Osteocyte (in vitro differentiated cells): ENCODE results near the gene PDE4B. TPM values are rescaled to one million over a fixed set of nuclear protein-coding genes. Genes with fewer than 3 reads are reported as not detected.
A peak's percentile ranks its signal among the peaks of the same experiment; 100 is the strongest.

Experiments
- DNase-seq: peaks from one replicate; pipeline ENCODE4 v3.0.0; 2021; ENCODE audit warnings: mixed read lengths; ENCODE audit not compliant: unreplicated experiment; ENCODE audit errors: extremely low spot score
- H3K27ac Mint-ChIP-seq: one replicate; pipeline ENCODE4 v1.8.0; 2021; ENCODE audit warnings: mild to moderate bottlenecking, mixed read lengths; ENCODE audit not compliant: unreplicated experiment
- H3K27me3 Mint-ChIP-seq: one replicate; pipeline ENCODE4 v1.8.0; 2021; ENCODE audit warnings: mixed read lengths; ENCODE audit not compliant: unreplicated experiment
- H3K36me3 Mint-ChIP-seq: one replicate; pipeline ENCODE4 v1.8.0; 2021; ENCODE audit warnings: mixed read lengths; ENCODE audit not compliant: unreplicated experiment
- H3K4me1 Mint-ChIP-seq: one replicate; pipeline ENCODE4 v1.8.0; 2021; ENCODE audit warnings: mixed read lengths; ENCODE audit not compliant: unreplicated experiment
- H3K4me3 Mint-ChIP-seq: one replicate; pipeline ENCODE4 v1.8.0; 2021; ENCODE audit warnings: mild to moderate bottlenecking, moderate library complexity, mixed read lengths; ENCODE audit not compliant: unreplicated experiment
- H3K9me3 Mint-ChIP-seq: one replicate; pipeline ENCODE4 v1.8.0; 2021; ENCODE audit warnings: mixed read lengths; ENCODE audit not compliant: unreplicated experiment
- total RNA-seq: library from RNA; stranded (reverse); gene quantifications from 2 replicates; pipeline ENCODE4 v1.2.1, GENCODE V29; 2021
- TF ChIP-seq, protein P1 (sequence below): fragments of 200-600 bp; sonication (generic); IDR thresholded peaks from 2 replicates; pipeline ENCODE4 v1.5.0; 2021; ENCODE audit warnings: antibody characterized with exemption, mild to moderate bottlenecking, moderate library complexity

The PDE4B gene
- total RNA-seq, 1 donor from 2014 or later, result 53.1 TPM

DNA sequence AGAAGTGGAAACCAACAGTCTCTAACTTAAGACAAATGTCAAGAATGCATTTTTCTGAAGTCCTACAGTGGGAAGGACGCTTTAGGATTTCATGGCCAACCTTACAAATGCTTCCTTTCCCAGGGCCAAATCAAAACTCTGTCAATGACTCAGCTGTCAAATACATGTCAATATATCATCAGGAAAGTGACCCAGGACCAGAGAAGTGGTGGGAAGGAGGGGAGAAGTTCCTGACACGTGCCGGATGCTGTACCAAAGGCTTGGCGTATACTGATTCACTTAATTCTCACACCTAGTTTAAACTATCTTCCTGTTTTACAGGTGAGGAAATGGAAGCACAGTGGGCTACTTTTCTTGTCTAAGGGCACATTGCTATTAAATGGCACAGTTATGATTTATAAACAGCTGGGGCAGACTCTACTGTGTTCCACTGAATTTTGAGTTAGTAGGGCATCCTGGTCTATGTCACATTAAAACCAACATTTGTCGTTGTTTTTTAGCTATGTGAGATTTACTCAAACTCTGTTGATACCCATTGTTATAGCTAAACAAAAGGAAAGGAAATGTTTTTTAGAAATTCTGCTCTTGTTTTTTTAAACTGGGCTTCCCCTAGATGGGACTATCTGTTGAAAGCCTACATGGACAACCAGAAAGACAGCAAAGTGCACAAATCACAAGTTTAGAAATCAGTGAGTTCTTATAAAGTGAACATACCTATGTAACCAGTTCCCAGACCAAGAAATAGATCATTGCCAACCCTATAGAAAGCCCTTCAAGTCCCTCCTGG lies 533.1 kb downstream of the PDE4B start:
- H3K4me3 Mint-ChIP-seq, result peak overlapping the region; percentile 10
- TF ChIP-seq, protein P1, sequence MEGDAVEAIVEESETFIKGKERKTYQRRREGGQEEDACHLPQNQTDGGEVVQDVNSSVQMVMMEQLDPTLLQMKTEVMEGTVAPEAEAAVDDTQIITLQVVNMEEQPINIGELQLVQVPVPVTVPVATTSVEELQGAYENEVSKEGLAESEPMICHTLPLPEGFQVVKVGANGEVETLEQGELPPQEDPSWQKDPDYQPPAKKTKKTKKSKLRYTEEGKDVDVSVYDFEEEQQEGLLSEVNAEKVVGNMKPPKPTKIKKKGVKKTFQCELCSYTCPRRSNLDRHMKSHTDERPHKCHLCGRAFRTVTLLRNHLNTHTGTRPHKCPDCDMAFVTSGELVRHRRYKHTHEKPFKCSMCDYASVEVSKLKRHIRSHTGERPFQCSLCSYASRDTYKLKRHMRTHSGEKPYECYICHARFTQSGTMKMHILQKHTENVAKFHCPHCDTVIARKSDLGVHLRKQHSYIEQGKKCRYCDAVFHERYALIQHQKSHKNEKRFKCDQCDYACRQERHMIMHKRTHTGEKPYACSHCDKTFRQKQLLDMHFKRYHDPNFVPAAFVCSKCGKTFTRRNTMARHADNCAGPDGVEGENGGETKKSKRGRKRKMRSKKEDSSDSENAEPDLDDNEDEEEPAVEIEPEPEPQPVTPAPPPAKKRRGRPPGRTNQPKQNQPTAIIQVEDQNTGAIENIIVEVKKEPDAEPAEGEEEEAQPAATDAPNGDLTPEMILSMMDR, result no peak
- peaks cover 55% of the 10 kb centered on the region for H3K4me1 Mint-ChIP-seq

DNA sequence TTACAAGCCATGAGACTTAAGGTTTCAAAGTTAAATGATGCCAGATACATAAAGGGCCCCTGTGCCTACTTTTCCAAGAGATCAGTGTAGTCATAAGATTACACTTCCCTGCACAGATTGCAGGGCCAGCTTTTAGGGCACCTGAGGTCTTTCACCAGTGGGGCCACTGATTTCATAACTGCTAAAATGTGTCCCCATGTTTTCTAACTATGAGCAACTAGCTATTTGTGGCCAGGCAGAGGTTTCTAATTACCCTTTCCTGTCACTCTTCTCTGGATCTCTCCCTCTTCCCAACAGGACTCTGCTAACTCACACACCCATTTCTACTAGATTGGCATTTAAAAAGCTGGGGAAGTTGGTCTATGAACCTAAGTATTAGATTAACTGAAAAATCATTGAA lies 534.2 kb downstream of the PDE4B start:
- H3K27me3 Mint-ChIP-seq, result no peaks in the 10 kb centered on the region
- no peaks in the 10 kb centered on the region for H3K9me3 Mint-ChIP-seq
- no peak overlapping the region for H3K4me3 Mint-ChIP-seq
- TF ChIP-seq, protein P1, result no peak
- H3K36me3 Mint-ChIP-seq, result peaks cover 2% of the 10 kb centered on the region
- peak overlapping the region; percentile 37 for H3K27ac Mint-ChIP-seq
- H3K4me1 Mint-ChIP-seq, result peaks cover 65% of the 10 kb centered on the region
- no peak for DNase-seq

More for the DNA sequence above, 533.1 kb downstream of the PDE4B start:
- H3K9me3 Mint-ChIP-seq, result no peaks in the 10 kb centered on the region
- peaks cover 4% of the 10 kb centered on the region for H3K36me3 Mint-ChIP-seq
- no peak for DNase-seq
- H3K27ac Mint-ChIP-seq, result peak overlapping the region; percentile 91
- H3K27me3 Mint-ChIP-seq, result no peaks in the 10 kb centered on the region

DNA sequence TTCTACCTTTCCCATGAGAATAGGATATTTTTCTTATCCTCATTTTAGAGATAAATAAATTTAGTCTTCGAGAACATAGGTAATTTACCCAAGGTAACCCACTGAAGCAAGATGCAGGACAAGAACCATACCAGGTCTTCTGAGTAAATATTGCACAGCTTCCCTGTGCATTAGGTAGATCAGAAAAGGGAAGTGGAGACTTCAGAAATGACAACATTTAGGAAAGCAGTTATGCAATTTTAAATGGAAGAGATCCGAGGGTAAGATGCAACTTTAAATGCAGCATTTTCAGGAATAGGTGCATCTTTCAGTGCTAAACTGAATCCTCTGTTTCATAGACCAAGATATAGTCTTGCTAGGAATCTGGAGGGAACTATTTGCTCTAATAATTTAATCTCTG lies 534.9 kb downstream of the PDE4B start:
- Mint-ChIP-seq H3K4me1 (peaks cover 69% of the 10 kb centered on the region), H3K27me3 (no peaks in the 10 kb centered on the region), H3K4me3 (no peak overlapping the region), H3K36me3 (no peaks in the 10 kb centered on the region), H3K9me3 (no peaks in the 10 kb centered on the region), H3K27ac (no peak overlapping the region)
- no peak for DNase-seq
- TF ChIP-seq, protein P1, result no peak

DNA sequence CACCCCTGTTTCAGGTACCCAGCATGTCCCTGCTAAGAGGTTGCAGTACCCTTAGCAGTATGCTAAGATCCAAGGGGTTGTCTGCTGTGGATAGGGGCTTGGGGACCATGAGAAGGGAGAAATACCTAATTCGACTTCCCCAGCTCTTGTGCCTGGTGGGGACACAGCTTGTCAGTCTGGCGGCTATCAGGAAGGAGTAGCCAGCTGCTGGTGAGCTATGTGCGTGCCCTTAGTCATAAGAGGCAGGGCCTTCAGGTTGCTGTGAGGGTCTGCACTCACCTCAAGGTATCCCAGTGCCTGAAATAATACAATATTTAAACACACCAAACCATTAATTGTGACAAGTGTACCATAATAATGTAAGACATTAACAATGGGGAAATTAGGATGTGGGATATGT lies 536.2 kb downstream of the PDE4B start:
- H3K4me1 Mint-ChIP-seq, result peaks cover 65% of the 10 kb centered on the region
- H3K27ac Mint-ChIP-seq, result no peak overlapping the region
- DNase-seq, result no peak
- H3K27me3 Mint-ChIP-seq, result no peaks in the 10 kb centered on the region
- H3K4me3 Mint-ChIP-seq, result no peak overlapping the region
- TF ChIP-seq, protein P1, result no peak
- no peaks in the 10 kb centered on the region for H3K9me3 Mint-ChIP-seq
- H3K36me3 Mint-ChIP-seq, result peaks cover 10% of the 10 kb centered on the region

DNA sequence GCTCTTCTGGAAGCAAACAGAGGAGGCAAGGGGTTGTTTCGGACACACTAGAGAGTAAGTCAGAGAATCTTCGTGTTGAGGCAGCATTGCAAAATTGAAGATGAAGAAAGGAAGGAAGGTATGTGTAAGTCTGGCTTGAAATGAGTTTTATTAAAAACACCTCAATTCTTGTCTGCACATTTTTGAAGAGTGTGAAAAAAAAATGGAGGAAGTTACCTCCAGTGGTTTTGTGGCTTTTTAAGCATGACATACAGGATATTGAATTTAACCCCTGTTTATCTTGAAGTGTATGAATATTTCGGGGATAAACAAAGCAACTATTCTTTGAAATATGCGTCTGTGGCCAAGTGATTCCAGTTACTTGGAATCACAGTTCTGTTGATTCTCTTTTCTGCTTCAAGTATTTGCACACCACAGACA lies 538.0 kb downstream of the PDE4B start:
- Mint-ChIP-seq H3K27ac (peak overlapping the region; percentile 94), H3K27me3 (no peaks in the 10 kb centered on the region), H3K4me1 (peaks cover 63% of the 10 kb centered on the region), H3K4me3 (peak overlapping the region; percentile 66), H3K9me3 (no peaks in the 10 kb centered on the region), H3K36me3 (peaks cover 22% of the 10 kb centered on the region)
- no peak for DNase-seq
- TF ChIP-seq, protein P1, result no peak
